H1 (cell line): ENCODE results near the gene CDC5L. TPM values are rescaled to one million over a fixed set of nuclear protein-coding genes. Genes with fewer than 3 reads are reported as not detected.

ENCODE experiments used
- CTCF ChIA-PET: fragments of 300-600 bp; sonication (Branson Sonifier 250); formaldehyde crosslinking; loops from one replicate; lab custom pipeline; 2021; ENCODE audit not compliant: partially characterized antibody; lab: Charles Lee
- POLR2A ChIA-PET: fragments of 300-600 bp; sonication (Branson Sonifier 250); formaldehyde crosslinking; loops from one replicate; lab custom pipeline; 2021; ENCODE audit warnings: inconsistent platforms; ENCODE audit not compliant: partially characterized antibody; lab: Charles Lee
- DNase-seq, 2 experiments: peaks; one replicate each; pipeline versions ENCODE4 v3.0.0 to v3.0.0-alpha.2; 2010 to 2022; ENCODE audit warnings: low spot score in 2 of 2, low read depth in 1 of 2, mixed read lengths in 1 of 2
- FAIRE-seq: peaks from 2 replicates; lab custom pipeline; 2011; peaks lifted over from hg19 to GRCh38; lab: Jason Lieb, UNC
- H2AFZ ChIP-seq: 2 replicates; pipeline ENCODE4 v1.8.1; 2012; ENCODE audit warnings: low read length, inconsistent platforms
- H2AK5ac ChIP-seq: 2 replicates; pipeline ENCODE4 v1.6.1; 2013; ENCODE audit warnings: low read depth, low read length
- H2BK120ac ChIP-seq: replicated peaks from 2 replicates; pipeline ENCODE3; 2013; ENCODE audit warnings: low read depth, low read length, inconsistent platforms
- H2BK12ac ChIP-seq: 2 replicates; pipeline ENCODE4 v1.6.1; 2013; ENCODE audit warnings: low read depth, low read length
- H2BK15ac ChIP-seq: 2 replicates; pipeline ENCODE4 v1.6.1; 2013; ENCODE audit warnings: low read length
- H2BK20ac ChIP-seq: 2 replicates; pipeline ENCODE4 v1.6.1; 2013; ENCODE audit warnings: low read length
- H2BK5ac ChIP-seq: 2 replicates; pipeline ENCODE4 v1.6.1; 2013; ENCODE audit warnings: low read depth, low read length
- H3K14ac ChIP-seq: 2 replicates; pipeline ENCODE4 v1.6.1; 2013; ENCODE audit warnings: inconsistent platforms; ENCODE audit not compliant: insufficient read length
- H3K18ac ChIP-seq: 2 replicates; pipeline ENCODE4 v1.6.1; 2013; ENCODE audit warnings: low read length; ENCODE audit errors: extremely low read depth
- H3K23ac ChIP-seq: 2 replicates; pipeline ENCODE4 v1.6.1; 2013; ENCODE audit warnings: inconsistent platforms; ENCODE audit not compliant: insufficient read length
- H3K23me2 ChIP-seq: 2 replicates; pipeline ENCODE4 v1.6.1; 2013; ENCODE audit warnings: low read depth, low read length
- H3K27ac ChIP-seq: 2 replicates; pipeline ENCODE4 v1.6.1; 2011; ENCODE audit warnings: low read depth, low read length, inconsistent platforms
- H3K27me3 ChIP-seq, 4 experiments: replicated peaks in 1 of 4; 1 replicate in 1 of 4; 2 replicates in 3 of 4; pipeline versions ENCODE4 v1.6.1 to v1.8.1; 2011 to 2013; ENCODE audit warnings: low read length in 3 of 4, mild to moderate bottlenecking in 3 of 4, inconsistent platforms in 2 of 4, mixed read lengths in 2 of 4, moderate library complexity in 1 of 4; ENCODE audit not compliant: control insufficient read depth in 3 of 4, insufficient read depth in 3 of 4; ENCODE audit errors: extremely low read depth in 1 of 4
- H3K36me3 ChIP-seq, 4 experiments: 2 replicates each; pipeline versions ENCODE4 v1.6.1 to v1.8.1; 2011 to 2013; ENCODE audit warnings: mild to moderate bottlenecking in 4 of 4, low read length in 3 of 4, moderate library complexity in 2 of 4, control low read depth in 1 of 4, inconsistent platforms in 1 of 4; ENCODE audit not compliant: insufficient read depth in 4 of 4, control insufficient read depth in 2 of 4
- H3K4ac ChIP-seq: replicated peaks from 2 replicates; pipeline ENCODE3; 2013; ENCODE audit warnings: low read length, low read depth, mixed read lengths, inconsistent platforms; ENCODE audit not compliant: insufficient read length
- H3K4me1 ChIP-seq, 4 experiments: replicated peaks in 1 of 4; 1 replicate in 1 of 4; 2 replicates in 3 of 4; pipeline versions ENCODE4 v1.6.1 to v1.8.1; 2011 to 2013; ENCODE audit warnings: low read length in 3 of 4, inconsistent platforms in 2 of 4, mixed read lengths in 1 of 4; ENCODE audit not compliant: insufficient read depth in 4 of 4, control insufficient read depth in 3 of 4
- H3K4me2 ChIP-seq, 2 experiments: 2 replicates each; pipeline versions ENCODE4 v1.6.1 to v1.8.1; 2011 to 2013; ENCODE audit warnings: low read depth in 2 of 2, low read length in 2 of 2, control low read depth in 1 of 2, inconsistent platforms in 1 of 2, mild to moderate bottlenecking in 1 of 2; ENCODE audit not compliant: insufficient read depth in 1 of 2
- H3K4me3 ChIP-seq, 4 experiments: fragments of 200-600, 300-600 bp in 1 of 4; sonication (generic), shearing (Covaris generic), sonication (Bioruptor Twin) in 1 of 4; 2 replicates each; pipeline versions ENCODE4 v1.5.1 to v1.8.1; 2011 to 2016; ENCODE audit warnings: low read length in 4 of 4, low read depth in 3 of 4, control low read depth in 2 of 4, inconsistent platforms in 2 of 4, mild to moderate bottlenecking in 2 of 4, mixed read lengths in 1 of 4, moderate library complexity in 1 of 4; ENCODE audit not compliant: insufficient read depth in 2 of 4; ENCODE audit errors: extremely low read depth in 1 of 4
- H3K56ac ChIP-seq: replicated peaks from 2 replicates; pipeline ENCODE3; 2013; ENCODE audit warnings: low read depth, mild to moderate bottlenecking, mixed read lengths, low read length, inconsistent platforms; ENCODE audit not compliant: insufficient read length
- H3K79me1 ChIP-seq: 2 replicates; pipeline ENCODE4 v1.6.1; 2013; ENCODE audit warnings: low read depth, low read length, control low read depth
- H3K79me2 ChIP-seq, 2 experiments: 2 replicates each; pipeline versions ENCODE4 v1.6.1 to v1.8.1; 2012 to 2013; ENCODE audit warnings: low read length in 2 of 2, mild to moderate bottlenecking in 2 of 2, inconsistent platforms in 1 of 2; ENCODE audit not compliant: insufficient read depth in 2 of 2, control insufficient read depth in 1 of 2
- H3K9ac ChIP-seq, 4 experiments: replicated peaks in 1 of 4; 1 replicate in 1 of 4; 2 replicates in 3 of 4; pipeline versions ENCODE4 v1.6.1 to v1.8.1; 2011 to 2013; ENCODE audit warnings: low read depth in 3 of 4, low read length in 3 of 4, control low read depth in 2 of 4, mild to moderate bottlenecking in 2 of 4, moderate library complexity in 2 of 4, inconsistent platforms in 1 of 4; ENCODE audit errors: extremely low read depth in 1 of 4
- H3K9me3 ChIP-seq, 2 experiments: 2 replicates each; pipeline versions ENCODE4 v1.6.1 to v1.8.1; 2012 to 2013; ENCODE audit warnings: mild to moderate bottlenecking in 2 of 2, moderate library complexity in 2 of 2, control low read depth in 1 of 2, inconsistent platforms in 1 of 2, low read depth in 1 of 2, low read length in 1 of 2, mixed read lengths in 1 of 2; ENCODE audit not compliant: insufficient read depth in 2 of 2
- H4K20me1 ChIP-seq, 2 experiments: replicated peaks in 1 of 2; 2 replicates each; pipeline versions ENCODE3 to v1.8.1; 2011 to 2013; ENCODE audit warnings: inconsistent platforms in 2 of 2, low read length in 2 of 2, mild to moderate bottlenecking in 1 of 2; ENCODE audit not compliant: insufficient read depth in 2 of 2, control insufficient read depth in 1 of 2
- H4K5ac ChIP-seq: 2 replicates; pipeline ENCODE4 v1.6.1; 2013; ENCODE audit warnings: low read length, low read depth, mixed read lengths, inconsistent platforms; ENCODE audit not compliant: insufficient read length
- H4K8ac ChIP-seq: 2 replicates; pipeline ENCODE4 v1.8.0; 2013; ENCODE audit warnings: mild to moderate bottlenecking, moderate library complexity, low read length, inconsistent platforms; ENCODE audit not compliant: insufficient read depth; ENCODE audit errors: extremely low read depth
- H4K91ac ChIP-seq: replicated peaks from 2 replicates; pipeline ENCODE3; 2013; ENCODE audit warnings: low read length, mixed read lengths, inconsistent platforms; ENCODE audit not compliant: insufficient read length
- ATF2 ChIP-seq: IDR thresholded peaks from 2 replicates; pipeline ENCODE4 v1.6.1; 2012; ENCODE audit warnings: low read length, inconsistent platforms
- SP2 ChIP-seq: IDR thresholded peaks from 2 replicates; pipeline ENCODE4 v1.6.1; 2012; ENCODE audit warnings: mild to moderate bottlenecking, low read length, inconsistent platforms
- TAF7 ChIP-seq: optimal IDR thresholded peaks from 2 replicates; pipeline ENCODE3; 2011; ENCODE audit warnings: low read depth, mild to moderate bottlenecking, inconsistent platforms, low read length, moderate library complexity, borderline replicate concordance
- ZNF274 ChIP-seq: IDR thresholded peaks from 2 replicates; pipeline ENCODE4 v1.7.0; 2012; ENCODE audit warnings: low read length, borderline replicate concordance; ENCODE audit errors: extremely low read depth
- WGBS, 2 experiments: shearing (Covaris generic) in 1 of 2; methylation state at CpG; one replicate each; pipeline versions ENCODE4 v1.1.6 to v1.1.7; 2013 to 2015; ENCODE audit warnings: low lambda C conversion rate in 2 of 2, mixed read lengths in 2 of 2, inconsistent platforms in 1 of 2, low coverage in 1 of 2, missing lambda C conversion rate in 1 of 2; ENCODE audit not compliant: insufficient replicate concordance in 2 of 2, insufficient coverage in 1 of 2, insufficient read length in 1 of 2; ENCODE audit errors: extremely low coverage in 1 of 2, missing lambda C conversion rate in 1 of 2; 5-methylcytosine and 5-hydroxymethylcytosine counted together
- polyA plus RNA-seq, 7 experiments: library from polyadenylated mRNA; depleted of rRNA in 3 of 7; stranded (reverse) in 5 of 7; unstranded in 2 of 7; fragments of >200 nt in 5 of 7; fragments of 200-250 nt in 2 of 7; gene quantifications; 1 replicate in 5 of 7; 2 replicates in 1 of 7; 4 replicates in 1 of 7; pipeline versions ENCODE4 v1.2.1 to v1.2.3, GENCODE V29; 2011 to 2013; ENCODE audit warnings: missing spikeins in 2 of 7, mixed read lengths in 2 of 7
- total RNA-seq: library from RNA; stranded (reverse); fragmentation: NEBNext Ultra II Directional; extraction: Animal tissue kit (Norgen Biotek cat#: 25700); gene quantifications from 2 replicates; pipeline ENCODE4 v1.2.1, GENCODE V29; 2021
- TF ChIP-seq, protein P1 (sequence below): IDR thresholded peaks from 2 replicates; pipeline ENCODE4 v1.6.1; 2012; ENCODE audit warnings: inconsistent platforms

The CDC5L gene
- total and polyA plus RNA-seq, 2 of the 8 experiments (the other 6 are each of a cell fraction or from before 2014, with no cell fraction given), result 8.4 to 32.8 TPM

DNA sequence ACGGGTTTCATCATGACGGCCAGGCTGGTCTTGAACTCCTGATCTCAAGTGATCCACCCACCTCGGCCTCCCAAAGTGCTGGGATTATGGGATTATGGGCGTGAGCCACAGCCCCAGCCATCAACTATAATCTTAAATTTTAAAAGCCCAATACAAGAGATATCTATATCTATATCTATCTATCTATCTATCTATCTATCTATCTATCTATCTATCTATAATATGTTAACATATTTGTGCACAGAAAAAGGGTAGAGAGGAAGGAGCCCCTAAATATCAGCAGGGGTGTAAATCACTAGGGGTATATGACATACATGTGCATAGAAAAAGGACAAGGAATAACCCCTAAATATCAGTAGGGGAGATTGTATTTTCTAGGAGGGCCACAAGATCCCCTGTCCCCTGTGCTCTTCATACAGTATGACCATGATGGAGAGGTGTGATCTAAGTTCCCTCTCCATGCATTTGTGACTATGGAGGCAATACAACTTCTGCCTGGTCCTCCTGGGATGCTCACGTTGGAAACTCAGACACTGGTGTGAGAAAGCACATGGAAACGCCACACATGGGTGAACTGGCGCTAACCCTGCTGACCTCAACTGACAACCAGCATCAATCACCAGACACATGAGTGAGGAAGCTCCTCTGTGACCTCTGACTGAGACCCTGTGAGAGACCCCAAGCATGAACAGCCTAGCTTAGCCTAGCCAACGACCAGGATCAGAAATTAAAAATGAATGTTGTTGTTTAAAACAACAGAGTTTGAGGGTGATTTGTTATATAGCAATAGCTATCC is 46.2 kb upstream of the CDC5L start:
- H3K14ac ChIP-seq, result no peak overlapping the region
- no peak overlapping the region for H3K56ac ChIP-seq
- ChIA-PET POLR2A (interaction anchor here (0.9 to 2.5 kb wide), 6 partner anchors 12 to 93 kb away, joined by 3 to 10 read pairs (median 4); no protein-coding TSS in a partner anchor), CTCF (interaction anchor here (0.6 to 5.8 kb wide), 9 partner anchors 25 to 243 kb away, joined by 3 to 37 read pairs (median 4); partner anchors contain the start of gene AARS2)
- no peak overlapping the region for H2BK120ac ChIP-seq
- no peak overlapping the region for H3K4me3 ChIP-seq
- no peak overlapping the region for H2AK5ac ChIP-seq
- H4K91ac ChIP-seq, result no peak overlapping the region
- H3K36me3 ChIP-seq, result no peaks in the 10 kb centered on the region
- no peak overlapping the region for H3K18ac ChIP-seq
- DNase-seq, result no peak
- H3K9me3 ChIP-seq, result no peaks in the 10 kb centered on the region
- H2BK12ac ChIP-seq, result no peak overlapping the region
- H2AFZ ChIP-seq, result no peak overlapping the region
- no peak overlapping the region for H3K27ac ChIP-seq
- WGBS, 2 experiments, result 79% methylated on average over 8 of the region's 8 CpGs; no CpG with 5 or more reads in 1 of the 2 experiments
- H3K4me2 ChIP-seq, result no peak overlapping the region
- H3K23ac ChIP-seq, result no peak overlapping the region
- no peak overlapping the region for H2BK20ac ChIP-seq
- no peaks in the 10 kb centered on the region for H3K79me1 ChIP-seq
- no peaks in the 10 kb centered on the region for H3K79me2 ChIP-seq
- H2BK15ac ChIP-seq, result no peak overlapping the region
- no peaks in the 10 kb centered on the region; a peak in 1 of 7 replicates for H3K4me1 ChIP-seq
- H3K4ac ChIP-seq, result no peak overlapping the region
- TF ChIP-seq TAF7, result no peak
- TF ChIP-seq, protein P1, sequence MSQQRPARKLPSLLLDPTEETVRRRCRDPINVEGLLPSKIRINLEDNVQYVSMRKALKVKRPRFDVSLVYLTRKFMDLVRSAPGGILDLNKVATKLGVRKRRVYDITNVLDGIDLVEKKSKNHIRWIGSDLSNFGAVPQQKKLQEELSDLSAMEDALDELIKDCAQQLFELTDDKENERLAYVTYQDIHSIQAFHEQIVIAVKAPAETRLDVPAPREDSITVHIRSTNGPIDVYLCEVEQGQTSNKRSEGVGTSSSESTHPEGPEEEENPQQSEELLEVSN, result no peak
- TF ChIP-seq ZNF274, result no peak
- TF ChIP-seq ATF2, result no peak
- no peak for TF ChIP-seq SP2
- TF ChIP-seq, all 59 proteins: peak for 0
- H4K8ac ChIP-seq, result no peak overlapping the region
- H3K9ac ChIP-seq, result no peak overlapping the region
- no peaks in the 10 kb centered on the region for H4K20me1 ChIP-seq
- no peak overlapping the region for H4K5ac ChIP-seq
- no peaks in the 10 kb centered on the region; the same call in 1 of the 2 replicates for H3K23me2 ChIP-seq
- FAIRE-seq, result no peak
- peaks cover 3 to 7% (median 6%) of the 10 kb centered on the region in 4 experiments; a peak in 5 of 7 replicates for H3K27me3 ChIP-seq
- no peak overlapping the region for H2BK5ac ChIP-seq
